CD4-positive, alpha-beta T cell treated with Interleukin-17A for 1 hour (primary cell): ENCODE data around the gene TUNAR.
"Not testable (repeated sequence)": the region's sequence is repeated elsewhere in the genome, so short reads cannot be mapped to it uniquely, and the experiment has no call there.

ENCODE experiments used
- DNase-seq: peaks from one replicate; pipeline ENCODE4 v3.0.0-alpha.2; 2020

Gene TUNAR

DNA sequence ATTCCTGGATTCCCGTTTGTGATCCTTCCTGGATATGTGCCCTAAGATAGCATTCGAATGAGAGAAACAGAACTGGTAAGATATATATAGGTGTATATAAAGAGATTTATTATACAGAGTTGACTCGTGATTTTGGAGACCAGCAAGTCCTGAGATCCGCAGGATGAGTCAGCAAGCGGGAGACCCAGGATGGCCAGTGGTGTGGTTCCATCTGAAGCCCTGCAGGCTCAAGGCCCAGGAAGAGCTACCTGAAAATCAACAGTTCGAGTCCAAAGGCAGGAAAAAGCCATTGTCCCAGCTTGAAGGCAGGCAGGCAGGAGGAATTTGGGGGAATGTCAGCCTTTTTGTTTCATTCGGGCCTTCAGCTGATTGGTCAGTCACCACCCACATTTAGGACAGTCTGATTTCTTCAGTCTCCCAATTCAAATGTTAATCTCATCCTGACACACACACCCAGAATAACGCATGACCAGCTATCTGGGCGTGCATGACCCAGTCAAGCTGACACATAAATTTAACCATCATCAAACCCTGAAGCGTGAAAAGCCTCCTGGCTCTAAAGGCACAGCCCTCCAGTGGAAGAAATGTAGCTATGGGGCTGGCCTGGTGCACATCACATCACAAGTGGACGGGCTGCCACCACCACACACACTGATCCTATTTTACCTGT lies 44.3 kb downstream of the TUNAR start:
- DNase-seq = no peak

DNA sequence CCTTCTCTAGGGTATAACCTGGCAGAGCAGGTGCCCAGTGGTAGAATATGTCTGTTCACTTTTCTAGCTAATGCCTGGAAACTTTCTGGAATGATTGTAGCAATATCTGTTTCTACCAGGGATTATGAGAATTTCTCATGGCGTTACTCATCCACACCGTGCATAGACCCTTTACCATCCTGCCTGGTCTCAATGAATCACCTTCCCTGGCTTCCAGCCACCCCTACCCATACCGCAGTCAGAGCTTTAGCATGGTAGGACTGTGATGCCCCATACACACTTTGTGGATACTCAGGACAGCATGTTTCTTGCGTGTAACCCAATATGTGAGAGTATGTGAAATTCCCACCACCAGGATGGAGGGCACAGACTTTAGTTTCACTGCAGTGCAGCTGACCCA lies 45.4 kb downstream of the TUNAR start:
- DNase-seq = no peak

DNA sequence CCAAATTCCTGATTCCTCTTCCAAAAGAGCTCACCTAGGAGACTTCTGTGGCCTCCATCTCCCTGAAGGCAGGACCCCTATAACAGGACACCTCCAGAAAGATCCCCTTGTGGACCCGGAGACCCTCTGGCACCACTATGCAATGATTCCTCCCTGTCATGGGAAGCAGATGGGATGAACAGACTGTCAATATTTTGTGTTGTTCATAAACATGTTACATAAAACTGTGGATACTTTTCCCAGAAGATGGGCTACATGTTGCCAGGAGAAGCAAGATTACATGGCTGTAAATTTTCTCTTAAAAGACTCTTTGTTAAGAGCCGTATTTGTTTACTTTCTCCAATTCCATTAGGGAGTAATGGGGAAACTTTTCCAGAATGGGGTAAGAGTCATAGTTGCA lies 52.1 kb downstream of the TUNAR start:
- DNase-seq = no peak

DNA sequence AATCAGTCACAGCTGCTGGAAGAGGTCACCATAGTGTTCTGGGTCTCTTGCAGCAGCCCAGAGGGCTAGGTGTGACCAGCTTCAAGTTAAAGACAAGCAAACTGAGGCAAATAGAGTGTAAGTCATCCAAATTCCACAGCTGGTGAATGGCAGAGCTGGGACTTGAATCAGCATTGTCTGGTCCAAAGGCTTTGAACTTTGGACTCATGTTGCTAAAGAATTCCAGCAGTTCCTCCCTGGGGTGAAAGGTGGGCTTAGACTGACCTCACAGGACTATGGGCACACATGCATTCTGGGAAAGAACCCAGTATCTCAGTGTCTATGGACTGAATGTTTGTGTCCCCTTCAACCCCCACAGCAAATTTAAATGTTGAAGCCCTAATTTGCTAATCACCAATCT lies 54.8 kb downstream of the TUNAR start:
- DNase-seq = no peak

DNA sequence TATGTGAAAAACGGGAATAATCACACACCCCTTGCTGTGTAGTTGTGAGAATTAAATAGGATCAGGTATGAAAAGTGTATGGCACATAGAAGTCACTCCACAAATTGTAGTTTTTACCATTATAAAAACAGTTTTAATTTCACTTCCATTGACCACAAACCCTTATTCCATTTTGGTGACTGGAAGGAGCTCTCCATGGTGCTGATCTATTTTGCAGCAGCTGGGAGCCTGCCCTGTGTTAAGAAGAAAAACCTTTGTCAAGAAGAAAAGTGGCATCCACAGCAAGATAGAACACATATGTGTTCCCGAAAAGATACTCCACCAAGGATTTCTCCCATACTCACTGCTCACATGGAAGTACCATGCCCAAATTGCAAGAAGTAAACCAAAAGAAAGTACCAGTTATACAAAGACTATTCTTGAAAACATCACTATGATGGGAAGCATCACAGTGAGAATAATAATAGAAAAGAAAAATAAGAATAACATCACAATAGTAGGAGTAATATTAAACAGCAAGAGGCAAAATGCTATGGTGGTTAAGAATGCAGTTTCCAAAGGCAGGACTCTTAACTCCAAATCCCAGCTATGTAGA lies 58.7 kb downstream of the TUNAR start:
- DNase-seq = peak; percentile 1

DNA sequence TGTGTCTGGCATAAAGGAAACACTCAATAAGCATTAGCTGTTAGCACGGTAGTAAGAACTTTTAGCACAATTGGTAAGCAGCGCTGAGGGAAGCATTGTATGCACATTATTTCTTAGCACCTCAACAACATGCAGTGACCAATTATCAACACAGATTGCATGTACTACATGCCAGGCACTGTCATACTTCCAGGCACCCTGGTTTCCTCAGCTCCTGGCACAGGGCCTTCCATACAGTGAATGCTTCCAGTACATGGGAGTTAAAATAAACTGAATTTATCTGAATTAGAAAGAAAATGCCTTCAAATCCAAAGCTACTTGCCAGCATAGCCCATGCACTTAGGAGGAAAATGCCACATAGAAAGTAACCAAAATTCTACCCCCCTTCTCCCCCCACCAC lies 59.4 kb downstream of the TUNAR start:
- DNase-seq = no peak

DNA sequence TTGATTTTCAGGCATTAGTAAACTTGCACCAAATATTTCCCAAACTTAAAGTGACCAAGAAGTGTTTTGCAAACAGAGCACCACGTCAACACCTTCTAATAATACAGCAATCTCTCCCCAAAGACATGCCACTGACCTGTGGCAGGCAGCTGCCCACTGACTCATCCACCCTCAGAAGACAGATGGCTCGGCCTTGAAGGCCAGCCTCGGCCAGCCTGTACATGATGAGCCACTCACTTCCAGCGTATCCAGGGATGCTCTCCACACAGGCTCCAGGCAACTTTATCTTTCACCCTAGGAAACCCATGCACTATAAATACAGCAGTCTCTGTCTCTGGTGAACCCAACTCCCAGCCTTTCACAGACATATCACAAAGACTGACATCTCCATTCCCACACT lies 62.7 kb downstream of the TUNAR start:
- DNase-seq = no peak

DNA sequence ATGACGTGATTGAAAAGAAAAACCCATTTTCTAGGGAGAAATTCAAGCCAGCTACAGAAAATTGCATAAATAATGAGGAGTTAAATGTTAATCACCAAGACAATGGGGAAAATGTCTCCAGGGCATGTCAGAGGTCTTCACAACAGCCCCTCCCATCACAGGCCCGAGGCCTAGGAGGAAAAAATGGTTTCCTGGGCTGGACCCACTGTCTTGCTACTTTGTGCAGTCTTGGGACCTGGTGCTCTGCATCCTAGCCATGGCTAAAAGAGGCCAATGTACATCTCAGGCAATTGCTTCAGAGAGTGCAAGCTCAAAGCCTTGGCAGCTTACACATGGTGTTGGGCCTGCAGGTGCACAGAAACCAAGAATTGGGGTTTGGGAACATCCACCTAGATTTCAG lies 65.3 kb downstream of the TUNAR start:
- no peak for DNase-seq

DNA sequence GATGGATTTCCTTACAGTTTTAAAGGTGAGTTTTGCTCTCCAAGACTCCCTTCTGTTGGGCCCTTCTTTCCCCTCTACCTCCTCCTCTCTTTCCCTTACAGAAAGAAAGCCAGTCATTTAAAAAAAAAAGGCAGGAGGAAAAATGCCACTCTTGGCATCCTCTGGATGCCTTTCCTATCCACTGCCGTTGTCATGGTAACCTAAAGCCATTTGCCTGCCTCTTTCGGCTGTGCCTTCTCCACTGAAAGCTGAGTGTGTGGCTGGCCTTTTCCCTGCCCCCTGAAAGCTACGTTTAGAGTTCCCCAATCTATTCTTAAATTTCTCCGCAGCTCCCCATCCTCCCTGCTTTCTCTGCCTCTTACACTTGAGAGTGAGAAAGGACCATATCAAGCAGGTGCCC lies 67.1 kb downstream of the TUNAR start:
- DNase-seq = no peak

DNA sequence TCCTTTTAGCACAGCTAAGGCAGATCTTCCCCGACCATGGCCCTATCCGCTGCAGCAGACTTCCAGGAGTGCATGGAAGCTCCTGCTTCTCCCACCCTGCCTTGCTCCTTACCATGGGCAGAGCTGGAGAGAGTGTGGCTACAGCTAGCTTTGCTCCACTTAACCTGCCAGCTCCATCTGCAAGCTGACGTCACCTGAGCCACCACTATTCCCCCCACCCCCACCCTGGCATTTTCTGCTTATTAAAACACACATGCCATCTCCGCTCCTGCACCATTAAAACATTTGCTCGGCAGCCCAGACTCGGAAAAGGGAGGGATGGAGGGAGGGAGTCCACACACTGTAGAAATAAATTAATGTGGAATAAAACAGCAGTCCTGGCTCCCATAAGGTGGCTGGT lies 67.8 kb downstream of the TUNAR start:
- no peak for DNase-seq

DNA sequence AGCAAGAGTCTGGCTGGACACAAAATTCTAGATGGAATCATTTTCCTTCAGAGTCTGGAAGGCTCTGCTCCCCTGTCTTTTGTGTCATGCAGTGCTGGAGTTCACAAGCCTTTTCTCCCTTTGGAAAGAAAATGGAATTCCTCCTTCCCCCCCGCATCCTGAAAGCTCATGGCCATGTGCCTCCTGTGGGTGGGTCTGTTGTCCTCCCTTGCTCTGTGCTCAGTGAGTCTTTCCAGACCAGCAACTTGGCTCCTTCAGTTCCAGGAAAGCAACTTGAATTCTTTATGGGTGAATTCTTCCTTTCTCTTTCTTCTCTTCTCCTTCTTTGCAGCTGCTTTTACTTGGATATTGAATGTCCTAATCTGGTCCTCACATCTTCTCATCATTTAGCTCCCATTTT lies 70.2 kb downstream of the TUNAR start:
- DNase-seq = no peak

DNA sequence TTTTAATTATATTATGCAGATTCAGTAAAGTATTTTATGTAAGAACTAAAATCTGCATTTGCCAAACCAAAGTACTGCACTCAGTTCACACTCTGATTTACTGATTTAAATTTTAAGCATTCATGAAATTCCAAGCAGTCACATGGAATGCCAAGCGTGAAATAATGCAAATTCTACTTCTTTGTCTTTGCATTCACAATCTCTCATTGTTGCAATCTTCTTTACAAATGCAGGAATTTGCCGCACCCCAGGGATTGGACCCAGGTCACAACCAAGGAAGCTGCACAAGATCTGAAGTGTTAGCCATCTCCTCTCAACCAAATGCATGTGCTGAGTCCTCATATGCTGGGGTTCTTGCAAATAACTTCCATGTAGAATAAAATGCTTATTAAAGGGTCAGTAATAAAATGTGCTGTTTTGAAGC lies 71.9 kb downstream of the TUNAR start:
- DNase-seq = no peak

DNA sequence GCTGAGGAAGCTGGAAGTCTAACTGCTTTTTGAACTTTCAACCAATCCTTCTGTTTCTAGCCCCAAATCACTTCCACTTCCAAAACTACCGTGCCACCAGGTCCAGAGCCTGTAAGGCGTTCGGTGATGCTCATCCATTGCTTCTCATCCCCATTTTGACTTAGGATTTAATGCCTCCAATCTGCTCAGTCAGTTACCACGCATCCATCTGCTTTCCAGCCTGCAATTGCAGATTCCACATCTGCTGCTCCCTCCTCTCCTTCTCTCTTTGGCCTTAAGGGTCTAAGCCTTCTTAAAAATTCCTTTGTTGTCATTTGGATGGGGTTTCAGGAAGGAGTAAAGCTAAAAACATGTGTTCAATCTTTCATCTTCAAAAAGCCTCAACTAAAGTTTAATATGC lies 74.7 kb downstream of the TUNAR start:
- no peak for DNase-seq

DNA sequence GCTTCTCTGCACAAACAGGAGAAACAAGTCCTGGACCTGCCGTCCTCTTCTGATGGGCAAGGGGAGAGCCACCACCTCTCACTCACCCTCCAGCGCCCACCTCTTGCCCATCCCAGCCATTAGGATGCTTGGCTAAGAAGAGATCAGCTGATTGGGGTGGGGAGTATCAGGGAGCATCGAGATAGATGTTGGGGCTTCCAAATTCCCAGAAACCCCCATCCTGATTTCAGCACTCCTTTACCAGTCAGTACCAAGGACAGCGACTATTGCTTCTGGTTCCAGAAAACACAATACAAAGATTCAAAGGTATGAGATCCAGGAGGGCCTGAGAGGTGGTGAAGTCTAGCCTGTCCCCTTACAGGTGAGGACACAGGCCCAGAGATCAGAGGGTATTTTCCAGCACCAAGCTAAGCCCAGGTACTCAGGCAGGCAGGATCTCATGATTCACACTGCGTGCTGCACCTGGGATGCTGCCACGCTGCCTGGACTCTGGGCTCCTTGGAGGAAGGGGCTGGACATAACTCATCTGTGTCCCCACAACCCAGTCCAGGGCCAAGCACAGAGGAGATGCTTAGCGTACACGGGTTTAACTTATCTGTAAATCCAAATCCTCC lies 76.6 kb downstream of the TUNAR start:
- no peak for DNase-seq

DNA sequence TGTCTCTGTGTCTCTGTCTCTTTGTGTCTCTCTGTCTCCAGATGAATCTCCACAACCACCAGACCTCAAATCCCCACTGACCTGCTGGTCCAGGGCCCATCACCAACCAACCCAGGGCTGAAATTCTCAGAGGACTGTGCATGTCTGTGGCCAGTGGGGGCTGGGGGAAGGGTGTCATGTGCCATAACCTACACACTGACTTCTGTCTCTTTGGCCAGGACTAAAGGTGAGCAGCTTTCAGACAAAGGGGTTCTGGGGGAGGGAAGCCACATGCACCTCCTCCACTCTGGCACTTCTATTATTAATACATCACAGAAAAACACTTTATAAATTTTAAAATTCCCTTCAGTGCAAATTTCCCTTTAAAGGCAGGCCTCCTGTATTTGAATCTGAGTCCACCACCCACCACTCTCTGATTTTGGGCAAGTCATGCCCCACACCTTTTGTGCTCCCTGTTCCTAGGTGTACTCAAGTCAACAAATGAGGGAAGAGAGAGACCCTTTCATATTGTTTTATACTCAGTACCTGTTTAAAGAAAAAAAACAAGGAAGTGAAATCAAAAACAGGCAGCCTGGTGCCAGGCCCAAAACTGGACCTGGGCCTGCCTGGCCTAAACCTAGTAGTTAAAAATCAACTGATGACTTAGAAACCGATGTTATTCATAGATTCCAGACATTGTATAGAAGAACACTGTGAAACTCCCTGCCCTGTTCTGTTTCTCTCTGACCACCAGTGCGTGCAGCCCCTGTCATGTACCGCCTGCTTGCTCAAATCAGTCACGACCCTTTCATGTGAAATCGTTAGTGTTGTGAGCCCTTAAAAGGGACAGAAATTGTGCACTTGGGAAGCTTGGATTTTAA lies 80.2 kb downstream of the TUNAR start:
- DNase-seq = no peak

DNA sequence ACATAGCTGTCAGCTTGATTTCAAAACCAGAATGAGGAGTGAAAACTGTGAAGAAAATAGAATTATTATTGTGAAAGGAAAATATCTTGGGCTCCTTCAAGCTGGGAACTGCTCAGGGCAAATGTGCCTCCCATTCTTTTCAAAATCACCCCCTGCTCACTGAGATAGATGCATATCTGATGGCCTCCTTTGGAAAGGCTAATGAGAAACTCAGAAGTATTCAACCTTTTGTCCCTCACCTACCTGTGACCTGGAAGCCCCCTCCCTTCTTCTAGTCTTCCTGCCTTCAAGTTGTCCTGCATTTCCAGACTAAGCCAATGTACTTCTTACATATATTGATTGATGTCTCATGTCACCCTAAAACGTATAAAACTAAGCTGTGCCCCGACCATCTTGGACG lies 81.5 kb downstream of the TUNAR start:
- DNase-seq = no peak

DNA sequence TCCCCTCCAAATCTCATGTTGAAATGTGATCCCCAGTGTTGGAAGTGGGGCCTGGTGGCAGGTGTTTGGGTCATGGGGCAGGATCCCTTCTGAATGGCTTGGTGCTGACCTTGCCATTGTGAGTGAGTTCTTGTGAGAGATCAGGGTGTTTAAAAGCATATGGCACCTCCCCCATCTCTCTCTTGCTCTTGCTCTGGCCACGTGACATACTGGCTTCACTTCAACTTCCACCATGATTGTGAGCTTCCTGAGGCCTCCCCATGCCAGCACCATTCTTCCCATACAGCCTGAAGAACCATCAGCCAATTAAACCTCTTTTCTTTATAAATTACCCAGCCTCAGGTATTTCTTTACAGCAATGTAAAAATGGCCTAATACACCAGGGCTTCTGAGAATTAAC lies 82.7 kb downstream of the TUNAR start:
- DNase-seq = no peak

DNA sequence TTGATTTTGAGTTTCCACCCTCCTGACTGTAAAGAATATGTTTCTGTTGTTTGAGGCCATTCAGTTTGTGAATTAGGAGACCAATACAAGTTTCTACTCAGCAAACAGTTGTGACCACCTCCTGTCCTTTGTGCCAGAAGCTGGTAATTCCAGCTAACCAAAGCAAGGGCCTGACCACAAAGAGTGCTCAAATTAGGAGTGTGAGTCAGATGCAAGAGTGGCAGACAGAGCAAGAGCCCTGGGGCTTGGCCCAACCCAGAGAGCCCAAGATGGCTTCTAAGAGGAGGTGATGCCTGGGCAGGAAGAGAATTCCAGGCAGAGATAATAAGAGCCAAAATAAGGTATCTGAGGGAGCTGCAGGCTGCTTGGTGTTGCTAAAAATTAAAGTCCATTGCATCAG lies 84.8 kb downstream of the TUNAR start:
- no peak for DNase-seq

DNA sequence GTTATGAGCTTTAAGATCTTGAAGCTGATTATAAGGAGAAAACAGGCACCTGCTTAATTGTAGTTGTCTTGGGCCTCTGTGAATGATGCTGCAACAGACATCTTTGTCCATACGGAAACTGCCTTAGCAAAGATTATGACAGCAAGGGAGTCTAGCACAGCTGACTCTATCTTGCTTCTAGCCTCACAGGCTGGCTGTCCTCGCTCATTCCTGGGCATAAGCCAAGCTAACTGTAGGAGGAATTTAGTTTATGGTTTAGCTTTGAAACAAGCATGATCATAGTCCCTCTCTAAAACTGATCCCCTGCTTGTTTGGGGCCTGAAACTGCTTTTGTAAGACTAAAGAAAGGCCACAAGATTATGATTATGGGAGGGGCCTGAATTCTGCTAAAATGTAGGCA lies 88.3 kb downstream of the TUNAR start:
- no peak for DNase-seq

DNA sequence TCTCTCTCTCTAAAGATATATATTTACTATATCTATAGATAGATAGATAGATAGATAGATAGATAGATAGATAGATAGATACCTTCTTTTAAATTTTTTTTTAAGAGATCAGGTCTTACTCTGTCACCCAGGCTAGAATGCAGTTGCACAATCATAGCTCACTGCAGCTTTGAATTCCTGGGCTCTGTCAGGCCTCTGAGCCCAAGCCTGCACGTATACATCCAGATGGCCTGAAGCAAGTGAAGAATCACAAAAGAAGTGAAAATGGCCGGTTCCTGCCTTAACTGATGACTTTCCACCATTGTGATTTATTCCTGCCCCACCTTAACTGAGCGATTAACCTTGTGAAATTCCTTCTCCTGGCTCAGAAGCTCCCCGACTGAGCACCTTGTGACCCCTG lies 91.4 kb downstream of the TUNAR start:
- not testable (repeated sequence) for DNase-seq
